Cerebellar cortex (tissue), 1 donor: ENCODE measurements around the gene ARRDC1.
"Not testable (repeated sequence)": the region's sequence is repeated elsewhere in the genome, so short reads cannot be mapped to it uniquely, and the experiment has no call there.

ENCODE experiments used
- DNase-seq: peaks from one replicate; pipeline ENCODE4 v3.0.0-alpha.2; 2015; ENCODE audit warnings: low spot score

ARRDC1 gene, protein sequence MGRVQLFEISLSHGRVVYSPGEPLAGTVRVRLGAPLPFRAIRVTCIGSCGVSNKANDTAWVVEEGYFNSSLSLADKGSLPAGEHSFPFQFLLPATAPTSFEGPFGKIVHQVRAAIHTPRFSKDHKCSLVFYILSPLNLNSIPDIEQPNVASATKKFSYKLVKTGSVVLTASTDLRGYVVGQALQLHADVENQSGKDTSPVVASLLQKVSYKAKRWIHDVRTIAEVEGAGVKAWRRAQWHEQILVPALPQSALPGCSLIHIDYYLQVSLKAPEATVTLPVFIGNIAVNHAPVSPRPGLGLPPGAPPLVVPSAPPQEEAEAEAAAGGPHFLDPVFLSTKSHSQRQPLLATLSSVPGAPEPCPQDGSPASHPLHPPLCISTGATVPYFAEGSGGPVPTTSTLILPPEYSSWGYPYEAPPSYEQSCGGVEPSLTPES

GRCh38 chr9:137605121-137606004 lies at the start of gene ARRDC1:
ARRDC1 (plus strand) TSS chr9:137605686; CDS start chr9:137605718, 32 bp downstream.
- DNase-seq: peak; percentile 89

DNA sequence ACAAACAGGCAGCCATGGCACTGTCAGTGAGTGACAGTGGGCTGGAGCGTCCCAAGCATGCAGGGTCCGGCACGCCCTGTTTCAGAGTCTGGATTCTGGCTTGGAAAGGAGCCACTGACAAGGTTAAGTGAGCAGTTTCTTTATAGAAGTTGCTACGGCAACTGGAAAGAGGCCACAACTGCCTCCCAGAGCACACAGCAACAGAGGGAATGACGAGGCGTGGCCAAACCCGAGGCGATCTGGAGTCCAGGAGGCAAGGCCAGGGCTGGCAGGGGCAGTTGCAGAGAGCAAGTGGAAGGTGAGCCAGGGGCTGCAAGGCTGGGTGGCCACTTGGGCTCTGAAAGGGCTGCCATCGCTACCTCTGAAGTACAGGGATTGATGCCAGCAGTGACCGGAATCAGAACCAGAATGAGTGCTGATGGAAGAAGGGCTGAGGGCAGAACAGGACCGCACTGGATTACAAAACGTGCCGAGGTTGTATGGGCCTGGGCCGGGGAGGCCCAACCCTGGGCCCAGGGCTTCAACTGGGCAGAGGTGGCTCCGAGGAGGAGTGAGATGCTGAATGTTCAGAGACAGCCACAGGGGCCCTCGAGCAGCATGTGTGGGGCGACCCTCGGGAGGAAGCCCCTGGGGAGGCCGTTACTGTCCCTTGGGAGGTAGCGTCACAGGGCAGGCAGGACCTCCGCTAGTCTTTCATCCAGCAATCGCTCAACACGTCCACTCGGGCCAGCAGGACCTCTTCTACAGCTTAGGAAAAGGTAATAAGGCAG lies 49.2 kb upstream of the ARRDC1 start:
- DNase-seq: no peak

DNA sequence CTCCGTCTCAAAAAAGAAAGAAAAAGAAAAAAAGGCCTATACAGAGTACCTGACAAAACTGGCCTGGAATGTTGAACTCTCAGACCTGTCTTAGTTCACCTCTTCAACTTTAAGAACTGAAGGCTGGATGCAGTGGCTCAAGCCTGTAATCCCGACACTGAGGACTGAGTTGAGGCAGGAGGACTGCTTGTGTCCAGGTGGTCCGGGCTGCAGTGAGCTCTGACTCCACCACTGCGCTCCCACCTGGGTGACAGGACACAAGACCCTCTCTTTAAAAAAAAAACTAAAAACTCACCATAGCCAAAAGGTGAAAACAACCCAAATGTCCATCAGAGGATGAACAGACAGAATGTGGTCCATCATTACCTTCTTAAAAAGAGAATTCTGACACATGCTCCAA lies 47.4 kb upstream of the ARRDC1 start:
- no peak for DNase-seq

DNA sequence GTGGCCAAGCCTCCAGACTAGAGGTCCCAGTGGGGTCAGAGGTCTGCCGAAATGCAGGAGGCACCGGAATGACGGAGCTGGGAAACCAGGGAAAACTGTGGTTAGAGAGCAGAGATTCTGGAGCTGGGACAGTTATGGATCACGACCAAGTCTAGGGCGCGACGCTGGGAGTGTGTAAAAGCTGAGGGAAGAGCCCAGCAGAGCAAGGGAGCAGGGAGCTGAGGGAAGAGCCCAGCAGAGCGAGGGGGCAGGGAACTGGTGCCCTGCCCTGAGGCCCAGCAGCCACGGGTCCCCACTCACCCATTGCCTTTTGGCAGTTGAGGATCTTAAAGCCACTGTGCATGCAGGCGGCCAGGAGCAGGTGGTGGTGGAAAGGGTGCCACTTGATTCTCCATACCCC lies 41.4 kb upstream of the ARRDC1 start:
- no peak for DNase-seq

DNA sequence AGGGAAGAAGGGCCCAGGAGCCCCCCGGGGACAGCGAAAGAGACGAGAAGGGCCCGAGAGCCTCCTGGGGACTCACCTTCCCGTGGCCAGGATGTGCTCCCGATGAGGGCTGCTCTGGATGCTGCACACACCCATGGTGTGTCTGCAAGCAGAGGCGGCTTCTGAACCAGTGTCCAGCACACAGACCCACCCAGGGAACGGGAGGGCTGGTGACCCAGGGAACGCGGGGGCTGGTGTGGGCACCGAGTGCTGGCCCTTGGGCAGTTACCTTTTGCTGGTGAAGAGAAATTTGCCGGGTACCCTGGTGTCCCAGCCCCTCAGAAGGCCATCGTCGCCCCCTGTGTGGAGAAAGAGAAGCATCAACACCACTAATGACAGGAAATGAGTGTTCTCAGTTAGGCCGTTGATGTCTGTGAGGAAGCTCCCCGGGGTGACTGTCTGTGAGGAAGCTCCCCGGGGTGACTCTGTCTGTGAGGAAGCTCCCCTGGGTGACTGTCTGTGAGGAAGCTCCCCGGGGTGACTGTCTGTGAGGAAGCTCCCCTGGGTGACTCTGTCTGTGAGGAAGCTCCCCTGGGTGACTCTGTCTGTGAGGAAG lies 40.6 kb upstream of the ARRDC1 start:
- no peak for DNase-seq

- not testable (repeated sequence) for DNase-seq
Measured at GRCh38 chr9:137568445-137568844, 37.0 kb upstream of the ARRDC1 start.

DNA sequence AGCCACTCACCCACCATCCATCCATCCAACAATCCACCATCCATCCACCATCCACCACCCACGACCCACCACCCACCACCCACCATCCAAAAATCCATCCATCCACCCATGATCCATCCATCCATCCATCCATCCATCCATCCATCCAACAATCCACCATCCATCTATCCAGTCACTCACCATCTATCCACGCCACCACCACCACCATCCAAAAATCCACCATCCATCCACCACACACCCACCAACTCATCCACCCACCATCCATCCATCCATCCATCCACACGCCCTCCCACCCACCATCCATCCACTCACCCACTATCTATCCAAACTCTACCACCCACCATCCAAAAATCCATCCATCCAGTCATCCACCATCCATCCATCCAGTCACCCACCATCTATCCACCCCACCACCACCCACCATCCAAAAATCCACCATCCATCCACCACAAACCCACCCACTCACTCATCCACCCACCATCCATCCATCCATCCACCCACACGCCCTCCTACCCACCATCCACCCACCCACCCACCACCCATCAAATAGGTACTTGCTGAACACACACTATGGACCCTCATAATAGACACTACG lies 35.8 kb upstream of the ARRDC1 start:
- DNase-seq: no peak

- no peak for DNase-seq
Measured at GRCh38 chr9:137570566-137570965, 34.9 kb upstream of the ARRDC1 start.

DNA sequence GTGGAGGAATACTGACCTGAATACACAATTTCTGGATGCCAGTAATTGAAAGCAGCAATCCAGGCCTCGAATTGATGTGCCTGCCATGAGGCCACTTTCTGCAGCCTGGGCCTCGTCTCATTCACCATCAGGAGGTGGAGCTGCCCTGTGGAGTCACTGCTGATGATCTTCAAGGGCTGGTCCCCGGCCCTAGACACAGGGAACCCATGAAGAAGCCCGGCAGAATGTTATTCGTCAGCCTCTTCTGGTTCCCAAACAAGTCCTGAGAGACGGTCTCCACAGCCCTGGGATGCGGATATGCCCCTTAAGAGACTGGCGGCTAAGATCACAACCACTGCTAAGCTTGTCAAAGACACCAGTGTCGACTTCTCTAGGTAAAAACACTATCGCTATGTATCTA lies 31.3 kb upstream of the ARRDC1 start:
- no peak for DNase-seq

DNA sequence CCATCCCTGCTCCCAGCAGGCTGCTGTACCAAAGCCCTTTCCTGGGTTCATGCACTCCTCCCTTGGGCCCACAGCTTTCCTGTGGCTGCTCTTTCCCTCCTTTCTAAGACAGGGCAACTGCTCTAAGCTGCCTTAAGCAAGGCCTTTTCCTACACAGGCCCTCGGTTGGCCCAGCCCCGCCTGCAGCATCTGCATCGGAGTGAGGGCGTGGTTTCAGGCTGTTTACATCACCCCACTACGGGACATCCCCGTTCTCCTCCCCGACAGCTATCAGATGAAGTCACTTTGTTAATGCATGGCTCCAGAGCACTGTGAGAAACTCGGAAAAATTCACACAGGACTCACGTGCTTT lies 30.1 kb upstream of the ARRDC1 start:
- DNase-seq: no peak

DNA sequence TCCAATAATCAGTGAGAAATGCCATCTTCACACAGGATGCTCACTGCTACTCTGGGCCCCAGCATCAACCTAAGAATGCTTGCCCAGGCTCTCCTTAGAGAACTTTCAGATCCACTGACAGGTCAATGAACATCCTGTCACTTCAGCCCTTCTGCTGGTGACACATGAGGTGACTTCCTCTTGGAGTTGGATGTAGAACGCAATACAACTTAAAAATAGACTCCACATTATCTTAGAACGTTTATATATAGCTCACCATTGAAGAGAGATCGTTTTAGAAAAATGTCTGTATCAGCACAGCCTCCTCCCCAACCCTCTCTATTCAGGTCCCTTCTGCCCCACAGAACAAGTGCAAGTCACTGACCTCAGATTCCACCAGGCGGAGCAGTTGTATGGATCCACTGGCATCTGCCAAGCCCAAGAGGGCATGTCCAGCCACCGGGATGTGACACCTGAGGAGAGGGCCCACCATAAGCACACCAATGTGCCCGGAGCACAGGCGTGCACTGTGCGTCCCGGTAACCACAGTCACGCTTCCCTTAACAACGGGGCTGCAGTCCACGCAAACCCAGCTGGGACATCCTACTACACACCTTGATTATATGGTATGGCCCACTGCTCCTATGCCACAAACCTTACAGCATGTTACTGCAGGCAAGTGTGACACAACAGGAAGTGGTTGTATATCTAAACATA lies 29.6 kb upstream of the ARRDC1 start:
- no peak for DNase-seq

DNA sequence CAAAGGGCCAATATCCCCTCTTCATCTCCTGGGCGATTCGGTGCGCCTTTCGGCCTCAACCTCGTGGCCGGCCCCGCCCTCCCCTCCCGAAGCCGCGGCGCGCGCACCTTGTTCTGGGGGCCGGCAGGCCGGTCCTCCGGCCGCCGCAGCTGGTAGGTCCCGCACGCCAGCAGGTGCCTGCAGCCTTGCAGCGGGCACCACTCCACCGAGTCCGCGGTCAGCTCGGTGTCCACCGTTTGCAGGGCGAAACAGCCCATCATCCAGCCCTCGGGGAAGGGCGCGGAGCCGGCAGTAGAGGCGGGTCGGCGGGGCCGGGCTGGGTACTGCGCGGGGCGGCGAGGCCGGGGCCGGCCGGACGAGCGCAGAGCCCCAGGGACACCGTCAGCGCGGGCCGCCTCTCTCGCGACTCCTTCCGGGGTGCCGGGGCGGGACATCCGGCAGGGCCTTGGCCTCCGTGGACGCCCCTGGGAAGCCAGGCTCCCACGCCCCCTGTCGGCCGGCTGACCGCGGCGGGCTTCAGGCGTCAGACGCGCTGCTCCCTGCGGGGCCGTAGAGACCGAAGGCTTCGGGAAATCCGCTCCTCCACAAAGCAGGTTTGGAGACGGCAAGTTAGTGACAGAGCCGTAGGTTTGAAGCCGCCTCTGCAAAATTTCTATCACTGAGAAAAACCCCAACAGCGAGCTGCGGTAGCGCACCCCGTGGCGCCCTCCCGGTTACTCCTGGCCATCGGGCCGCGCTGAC lies 26.8 kb upstream of the ARRDC1 start, which contains the start of gene DPH7:
TSS of gene DPH7 (minus strand) at position 408 of the 741 bp plus-strand sequence. CDS start at position 260, 148 bp downstream.
- peak; percentile 93 for DNase-seq

- DNase-seq: no peak
Measured at GRCh38 chr9:137579259-137579604, 26.3 kb upstream of the ARRDC1 start.

DNA sequence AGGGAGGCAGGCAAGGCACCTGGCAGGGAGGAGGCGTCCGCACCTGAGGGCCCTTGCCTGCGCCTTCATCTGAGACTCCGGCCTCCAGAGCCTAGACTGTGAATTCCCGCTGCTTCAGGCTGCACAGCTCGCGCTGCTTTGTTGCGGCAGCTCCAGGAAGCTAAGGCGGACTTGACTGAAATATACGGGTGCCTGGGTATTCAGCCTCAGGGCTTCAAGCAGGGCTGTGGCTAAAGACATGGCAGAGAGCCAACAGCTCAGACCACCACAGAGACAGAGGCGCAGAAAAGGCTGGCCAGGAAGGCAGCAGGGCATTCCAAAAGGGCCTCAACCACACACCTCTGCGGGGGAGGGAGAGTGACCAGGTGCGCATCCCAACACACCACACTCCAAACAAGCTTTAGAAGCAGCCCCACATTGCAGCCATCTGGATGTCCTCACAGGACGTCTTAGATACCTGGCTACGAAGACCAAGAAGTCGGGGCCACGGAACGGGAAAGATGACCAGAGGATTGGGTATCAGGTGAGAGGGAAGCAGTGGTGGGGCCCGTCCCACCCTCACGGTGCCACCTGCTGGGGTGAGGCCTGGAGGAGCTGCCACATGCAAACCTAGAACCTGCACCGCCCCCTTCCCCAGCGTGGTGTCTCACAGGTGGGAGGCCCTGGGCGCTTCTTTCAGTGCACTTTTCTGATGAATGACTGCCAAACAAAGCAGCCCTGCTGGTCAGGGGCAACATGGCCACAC lies 25.1 kb upstream of the ARRDC1 start:
- no peak for DNase-seq

DNA sequence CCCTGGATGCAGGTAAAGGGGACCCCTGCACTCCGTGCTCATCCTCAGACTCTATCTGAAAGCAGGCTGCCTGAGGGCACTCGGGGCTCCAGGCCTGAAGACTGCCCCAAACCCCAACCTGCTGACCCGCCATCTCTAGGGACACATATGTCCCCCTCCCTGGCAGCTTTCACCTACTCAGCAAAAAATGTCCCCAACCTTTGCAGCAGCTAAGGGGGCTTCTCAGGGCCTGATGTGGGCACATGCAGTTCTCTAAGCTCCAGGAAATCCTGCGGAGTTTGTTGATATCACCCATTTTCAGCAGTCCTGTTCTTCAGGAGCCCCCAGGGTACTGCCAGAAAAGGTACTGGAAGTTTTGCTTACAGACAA lies 24.5 kb upstream of the ARRDC1 start:
- no peak for DNase-seq

DNA sequence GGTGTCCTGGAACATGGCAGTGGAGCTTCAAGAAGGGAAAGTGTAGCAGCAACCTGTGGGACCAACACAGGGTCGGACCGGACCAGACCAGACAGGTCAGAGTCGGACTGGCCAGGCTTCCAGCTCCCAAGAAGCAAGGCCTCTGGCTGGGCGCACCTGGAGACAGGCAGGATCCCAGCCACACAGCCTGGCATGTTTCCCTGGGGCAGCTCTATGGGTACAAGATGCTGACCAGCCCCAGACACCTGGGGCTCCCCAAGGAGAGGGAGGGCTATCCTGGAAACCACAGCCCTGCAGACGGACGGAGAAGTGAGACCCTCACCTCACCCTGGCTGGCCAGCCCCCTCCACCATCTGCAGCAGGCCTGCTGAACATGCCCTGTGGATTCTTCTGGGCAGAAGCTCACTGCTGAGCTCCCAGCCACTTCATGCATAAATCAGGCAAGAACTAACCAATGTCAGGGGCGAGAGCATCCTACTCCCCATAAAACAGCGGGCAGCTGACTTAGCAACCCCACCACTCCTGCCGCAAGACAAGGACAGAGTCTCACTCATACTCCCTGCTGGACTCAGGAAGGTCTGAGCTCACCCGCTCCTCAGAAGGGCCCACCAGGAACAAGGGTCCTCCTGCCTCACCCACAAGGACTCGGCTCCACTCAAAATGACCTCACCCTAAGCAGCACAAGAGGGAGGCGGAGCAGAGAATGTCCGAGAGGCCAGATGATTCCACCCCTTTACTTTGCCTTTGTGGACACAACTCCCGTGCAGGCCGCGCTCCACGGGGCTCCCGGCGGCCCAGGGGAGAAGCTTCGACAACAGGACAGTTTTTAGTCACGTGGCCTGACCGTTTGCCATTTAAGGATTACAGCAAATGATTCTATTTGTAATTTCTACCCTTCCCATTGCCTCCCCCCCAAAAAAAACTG lies 23.9 kb upstream of the ARRDC1 start:
- DNase-seq: no peak

DNA sequence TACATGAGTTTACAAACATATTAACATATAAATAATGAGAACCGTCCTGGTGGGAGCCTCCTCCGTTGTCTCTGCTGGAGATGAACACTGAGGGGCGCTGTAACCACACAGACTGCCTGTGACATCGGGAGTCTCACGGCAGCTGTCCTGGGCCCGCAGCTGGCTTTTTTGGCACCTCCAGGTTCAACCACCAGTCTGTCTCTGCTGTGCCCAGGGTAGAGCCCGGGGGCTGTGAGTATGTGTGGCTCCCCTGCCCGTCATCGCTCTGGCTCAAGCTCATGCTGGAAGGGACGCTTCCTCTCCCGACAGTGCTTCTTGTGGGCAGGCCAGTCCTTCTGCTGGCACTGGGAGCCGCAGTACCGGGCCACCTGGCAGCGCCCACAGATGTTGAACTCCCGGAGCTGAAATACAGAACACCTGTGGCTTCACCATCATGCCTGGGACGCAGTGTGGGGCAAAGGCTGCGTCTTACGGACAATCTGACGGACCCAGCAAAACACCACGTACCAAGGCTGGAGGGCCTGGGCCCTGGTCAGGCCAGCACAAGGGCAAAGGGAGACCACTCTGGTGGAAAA lies 23.1 kb upstream of the ARRDC1 start:
- DNase-seq: peak; percentile 40

DNA sequence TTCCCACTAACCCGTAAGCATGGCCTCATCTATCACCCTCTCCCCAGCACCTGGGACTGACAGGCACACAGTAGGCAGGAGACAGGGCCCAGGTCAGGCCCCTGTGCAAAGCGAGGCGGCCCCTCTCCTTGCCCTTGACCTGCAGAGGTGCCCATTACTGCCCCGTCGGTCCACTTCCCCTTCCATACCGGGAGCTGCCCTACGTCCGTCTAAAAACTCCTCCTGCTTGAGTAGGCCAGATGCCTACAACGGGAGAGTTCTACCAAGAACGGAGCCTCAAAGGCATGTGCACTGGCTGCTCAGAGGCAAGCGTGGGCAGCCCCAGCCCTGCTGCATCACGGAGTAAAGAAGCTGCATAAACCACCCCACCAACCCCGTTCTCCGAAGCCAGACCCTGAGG lies 22.1 kb upstream of the ARRDC1 start:
- no peak for DNase-seq
